AG10803 (cell line): Measurements from ENCODE around the gene CCDC88C.

Experiments used
- DNase-seq: peaks from one replicate; pipeline ENCODE4 v3.0.0; 2010; ENCODE audit warnings: low read depth
- H3K4me3 ChIP-seq: 2 replicates; pipeline ENCODE4 v1.5.1; 2011; ENCODE audit warnings: mild to moderate bottlenecking, low read length, control low read depth
- CTCF ChIP-seq: conservative IDR thresholded peaks from 2 replicates; pipeline ENCODE4 v1.5.1; 2011; ENCODE audit warnings: mild to moderate bottlenecking, low read length, control low read depth, inconsistent platforms

The CCDC88C gene

GRCh38 chr14:91234791-91235114 is 182.9 kb downstream of the CCDC88C start:
- no peak for TF ChIP-seq CTCF
- H3K4me3 ChIP-seq: no peak overlapping the region
- DNase-seq: no peak

GRCh38 chr14:91233936-91234790 is 183.5 kb downstream of the CCDC88C start:
- DNase-seq: no peak
- no peak overlapping the region for H3K4me3 ChIP-seq
- no peak for TF ChIP-seq CTCF

- no peak for TF ChIP-seq CTCF
- DNase-seq: no peak
- no peak overlapping the region for H3K4me3 ChIP-seq
Observed at GRCh38 chr14:91232603-91233002, 185.0 kb downstream of the CCDC88C start.

GRCh38 chr14:91232052-91232451 is 185.6 kb downstream of the CCDC88C start:
- TF ChIP-seq CTCF: no peak
- no peak for DNase-seq
- no peak overlapping the region for H3K4me3 ChIP-seq

- no peak for TF ChIP-seq CTCF
- DNase-seq: peak; percentile 67
- H3K4me3 ChIP-seq: no peak overlapping the region
Observed at GRCh38 chr14:91231446-91231845, 186.2 kb downstream of the CCDC88C start.

GRCh38 chr14:91230397-91231035 is 187.1 kb downstream of the CCDC88C start:
- DNase-seq: no peak
- no peak overlapping the region for H3K4me3 ChIP-seq
- no peak for TF ChIP-seq CTCF

GRCh38 chr14:91229743-91230200 is 187.8 kb downstream of the CCDC88C start:
- DNase-seq: peak; percentile 76
- H3K4me3 ChIP-seq: no peak overlapping the region
- no peak for TF ChIP-seq CTCF
